IMR-90 (cell line): ENCODE measurements around the gene GRID2IP. TPM values are rescaled to one million over a fixed set of nuclear protein-coding genes. Genes with fewer than 3 reads are reported as not detected.

ENCODE experiments used
- ATAC-seq: fragments of 200-7000 bp; cut with Tn5 transposase; 2 replicates; pipeline ENCODE4 v1.9.1; 2020; ENCODE audit warnings: low read depth, mild to moderate bottlenecking, moderate library complexity
- BruUV-seq: library from RNA; stranded (reverse); fragments of 400-500 nt; replicated peaks from 2 replicates; lab custom pipeline; 2021; lab: Mats Ljungman, UMichigan
- CTCF ChIA-PET: fragments of 300-600 bp; formaldehyde crosslinking; extraction: SDS; loops from one replicate; lab custom pipeline; 2021; ENCODE audit warnings: antibody characterized with exemption; lab: Yijun Ruan, JAX
- POLR2A ChIA-PET: fragments of 300-600 bp; sonication (Branson Sonifier 250); formaldehyde crosslinking; loops from one replicate; lab custom pipeline; 2022; ENCODE audit warnings: antibody characterized with exemption; ENCODE audit not compliant: unreplicated experiment; lab: Charles Lee
- DNase-seq: peaks from one replicate; pipeline ENCODE4 v3.0.0; 2013
- H2AFZ ChIP-seq: replicated peaks from 2 replicates; pipeline ENCODE3; 2013; ENCODE audit warnings: low read length, mild to moderate bottlenecking; ENCODE audit not compliant: poor library complexity
- H2AK5ac ChIP-seq: 2 replicates; pipeline ENCODE4 v1.6.1; 2013; ENCODE audit warnings: low read depth, low read length, inconsistent platforms
- H2AK9ac ChIP-seq: replicated peaks from 2 replicates; pipeline ENCODE3; 2013; ENCODE audit warnings: mild to moderate bottlenecking, low read depth, low read length, moderate library complexity; ENCODE audit not compliant: poor library complexity
- H2BK120ac ChIP-seq: 2 replicates; pipeline ENCODE4 v1.6.1; 2013; ENCODE audit warnings: low read depth, low read length, inconsistent platforms
- H2BK15ac ChIP-seq: 3 replicates; pipeline ENCODE4 v1.6.1; 2013; ENCODE audit warnings: low read depth, low read length, inconsistent platforms
- H2BK20ac ChIP-seq: 2 replicates; pipeline ENCODE4 v1.6.1; 2013; ENCODE audit warnings: low read depth, mild to moderate bottlenecking, inconsistent platforms, low read length, moderate library complexity
- H2BK5ac ChIP-seq: 2 replicates; pipeline ENCODE4 v1.6.1; 2013; ENCODE audit warnings: mild to moderate bottlenecking, low read depth, low read length, inconsistent platforms; ENCODE audit not compliant: poor library complexity, severe bottlenecking
- H3K14ac ChIP-seq: replicated peaks from 2 replicates; pipeline ENCODE4 v1.6.1; 2013; ENCODE audit warnings: low read depth, low read length, inconsistent platforms
- H3K18ac ChIP-seq: 2 replicates; pipeline ENCODE4 v1.6.1; 2013; ENCODE audit warnings: low read depth, low read length, control low read depth
- H3K23ac ChIP-seq: 2 replicates; pipeline ENCODE4 v1.6.1; 2013; ENCODE audit warnings: low read depth, low read length, inconsistent platforms
- H3K27ac ChIP-seq: 2 replicates; pipeline ENCODE4 v1.5.1; 2013; ENCODE audit warnings: mild to moderate bottlenecking, control low read depth, low read length; ENCODE audit not compliant: insufficient read depth
- H3K27me3 ChIP-seq: 2 replicates; pipeline ENCODE4 v1.6.1; 2013; ENCODE audit warnings: low read length; ENCODE audit not compliant: control insufficient read depth, insufficient read depth
- H3K36me3 ChIP-seq: 2 replicates; pipeline ENCODE4 v1.6.1; 2013; ENCODE audit warnings: low read length, mixed read lengths; ENCODE audit not compliant: control insufficient read depth, insufficient read depth
- H3K4ac ChIP-seq: 2 replicates; pipeline ENCODE4 v1.6.1; 2013; ENCODE audit warnings: low read depth, low read length, inconsistent platforms
- H3K4me1 ChIP-seq: 2 replicates; pipeline ENCODE4 v1.6.1; 2013; ENCODE audit warnings: low read length, mixed read lengths; ENCODE audit not compliant: control insufficient read depth, insufficient read depth
- H3K4me2 ChIP-seq: 2 replicates; pipeline ENCODE4 v1.6.1; 2013; ENCODE audit warnings: low read depth, mild to moderate bottlenecking, control low read depth, low read length, moderate library complexity
- H3K4me3 ChIP-seq: 2 replicates; pipeline ENCODE4 v1.5.1; 2013; ENCODE audit warnings: low read depth, mild to moderate bottlenecking, control low read depth, low read length, moderate library complexity; ENCODE audit not compliant: insufficient read depth
- H3K56ac ChIP-seq: 2 replicates; pipeline ENCODE4 v1.6.1; 2013; ENCODE audit warnings: low read length, inconsistent platforms; ENCODE audit not compliant: insufficient read depth; ENCODE audit errors: extremely low read depth
- H3K79me1 ChIP-seq, 2 experiments: 2 replicates each; pipeline ENCODE4 v1.6.1; 2013; ENCODE audit warnings: low read length in 2 of 2, inconsistent platforms in 1 of 2, low read depth in 1 of 2
- H3K9ac ChIP-seq: 2 replicates; pipeline ENCODE4 v1.6.1; 2013; ENCODE audit warnings: low read depth, low read length, control low read depth
- H3K9me1 ChIP-seq: 2 replicates; pipeline ENCODE4 v1.6.1; 2013; ENCODE audit warnings: low read length, inconsistent platforms; ENCODE audit not compliant: insufficient read depth
- H3K9me3 ChIP-seq: 2 replicates; pipeline ENCODE4 v1.6.1; 2013; ENCODE audit warnings: low read length; ENCODE audit not compliant: control insufficient read depth, insufficient read depth
- H4K20me1 ChIP-seq: 2 replicates; pipeline ENCODE4 v1.6.1; 2013; ENCODE audit warnings: low read length, inconsistent platforms; ENCODE audit not compliant: insufficient read depth
- H4K5ac ChIP-seq: 2 replicates; pipeline ENCODE4 v1.6.1; 2013; ENCODE audit warnings: mild to moderate bottlenecking, low read depth, low read length, control low read depth
- H4K8ac ChIP-seq, 2 experiments: 2 replicates each; pipeline ENCODE4 v1.6.1; 2013; ENCODE audit warnings: low read depth in 2 of 2, low read length in 2 of 2, control low read depth in 1 of 2, inconsistent platforms in 1 of 2
- H4K91ac ChIP-seq: 2 replicates; pipeline ENCODE4 v1.6.1; 2013; ENCODE audit warnings: low read depth, low read length, inconsistent platforms; ENCODE audit not compliant: insufficient read depth
- BHLHE40 ChIP-seq: fragments of 150-350 bp; IDR thresholded peaks from 2 replicates; pipeline ENCODE4 v1.6.1; 2016; ENCODE audit warnings: mild to moderate bottlenecking, low read depth, low read length
- CEBPB ChIP-seq: IDR thresholded peaks from 2 replicates; pipeline ENCODE4 v1.6.1; 2012; ENCODE audit warnings: low read depth, low read length, improper control_type of control experiment
- CHD1 ChIP-seq: IDR thresholded peaks from 2 replicates; pipeline ENCODE4 v1.6.1; 2012; ENCODE audit warnings: low read depth, low read length, improper control_type of control experiment
- FOS ChIP-seq: fragments of 150-350 bp; IDR thresholded peaks from 2 replicates; pipeline ENCODE4 v1.6.1; 2016; ENCODE audit warnings: low read depth, low read length
- MAFK ChIP-seq: IDR thresholded peaks from 2 replicates; pipeline ENCODE4 v1.6.1; 2012; ENCODE audit warnings: low read depth, low read length, improper control_type of control experiment
- MAZ ChIP-seq: IDR thresholded peaks from 2 replicates; pipeline ENCODE4 v1.6.1; 2012; ENCODE audit warnings: low read depth, mild to moderate bottlenecking, low read length, improper control_type of control experiment, moderate library complexity, borderline replicate concordance
- MXI1 ChIP-seq: IDR thresholded peaks from 2 replicates; pipeline ENCODE4 v1.6.1; 2012; ENCODE audit warnings: low read depth, mild to moderate bottlenecking, low read length, moderate library complexity, borderline replicate concordance
- NFE2L2 ChIP-seq: fragments of 150-350 bp; IDR thresholded peaks from 2 replicates; pipeline ENCODE4 v1.6.1; 2016; ENCODE audit warnings: low read depth, mild to moderate bottlenecking, low read length
- POLR2A ChIP-seq: IDR thresholded peaks from 2 replicates; pipeline ENCODE4 v1.6.1; 2012; ENCODE audit warnings: mild to moderate bottlenecking, low read depth, low read length
- RAD21 ChIP-seq: IDR thresholded peaks from 2 replicates; pipeline ENCODE4 v1.6.1; 2012; ENCODE audit warnings: low read length, improper control_type of control experiment
- RCOR1 ChIP-seq: IDR thresholded peaks from 2 replicates; pipeline ENCODE4 v1.6.1; 2012; ENCODE audit warnings: mild to moderate bottlenecking, low read length, improper control_type of control experiment; ENCODE audit not compliant: insufficient replicate concordance
- RFX5 ChIP-seq: IDR thresholded peaks from 2 replicates; pipeline ENCODE4 v1.8.0; 2012; ENCODE audit warnings: low read depth, mild to moderate bottlenecking, low read length, moderate library complexity
- SMC3 ChIP-seq: fragments of 150-350 bp; IDR thresholded peaks from 2 replicates; pipeline ENCODE4 v1.6.1; 2016; ENCODE audit warnings: low read depth, mild to moderate bottlenecking, antibody characterized with exemption, low read length, moderate library complexity
- WGBS, 2 experiments: methylation state at CpG; one replicate each; pipeline versions ENCODE4 v1.1.5 to v1.1.7; 2013; ENCODE audit warnings: missing lambda C conversion rate in 2 of 2; ENCODE audit not compliant: insufficient read length in 1 of 2; ENCODE audit errors: extremely low coverage in 2 of 2; 5-methylcytosine and 5-hydroxymethylcytosine counted together
- dilution Hi-C: fragments of 300-500 bp; cut with HindIII; formaldehyde crosslinking; loops from one replicate; pipeline ENCODE4 v1.14.3; 2018; ENCODE audit warnings: low sequenced_read_pairs; ENCODE audit not compliant: unreplicated experiment
- in situ Hi-C: fragments of 300-500 bp; cut with MboI; formaldehyde crosslinking; loops from 3 replicates; pipeline ENCODE4 v1.14.3; 2019; ENCODE audit warnings: low sequenced_read_pairs, inconsistent platforms, mixed read lengths
- intact Hi-C: fragments of 100-400 bp; cut with micrococcal nuclease; formaldehyde crosslinking; loops from 2 replicates; pipeline ENCODE4 v1.10.0; 2022
- polyA plus RNA-seq, 3 experiments: library from polyadenylated mRNA; depleted of rRNA; stranded (reverse); fragments of >200 nt; gene quantifications; 2 replicates each; pipeline ENCODE4 v1.2.3, GENCODE V29; 2012; ENCODE audit warnings: low replicate concordance in 1 of 3
- total RNA-seq: library from RNA; depleted of rRNA; stranded (reverse); fragments of >200 nt; gene quantifications from 2 replicates; pipeline ENCODE4 v1.2.3, GENCODE V29; 2012
- TF ChIP-seq, protein P1 (sequence below): fragments of 150-350 bp; IDR thresholded peaks from 2 replicates; pipeline ENCODE4 v1.6.1; 2017; ENCODE audit warnings: mild to moderate bottlenecking, antibody characterized with exemption, low read length, low read depth
- TF ChIP-seq, protein P2 (sequence below): fragments of 150-350 bp; IDR thresholded peaks from 2 replicates; pipeline ENCODE4 v1.6.1; 2016; ENCODE audit warnings: low read depth, mild to moderate bottlenecking, low read length, moderate library complexity, borderline replicate concordance
- TF ChIP-seq, protein P3 (sequence below): conservative IDR thresholded peaks from 2 replicates; pipeline ENCODE4 v1.5.1; 2012; ENCODE audit warnings: mild to moderate bottlenecking, low read depth, low read length, improper control_type of control experiment

Gene GRID2IP
- total and polyA plus RNA-seq, 2 of the 4 experiments (the other 2 are of a cell fraction) = not detected

DNA sequence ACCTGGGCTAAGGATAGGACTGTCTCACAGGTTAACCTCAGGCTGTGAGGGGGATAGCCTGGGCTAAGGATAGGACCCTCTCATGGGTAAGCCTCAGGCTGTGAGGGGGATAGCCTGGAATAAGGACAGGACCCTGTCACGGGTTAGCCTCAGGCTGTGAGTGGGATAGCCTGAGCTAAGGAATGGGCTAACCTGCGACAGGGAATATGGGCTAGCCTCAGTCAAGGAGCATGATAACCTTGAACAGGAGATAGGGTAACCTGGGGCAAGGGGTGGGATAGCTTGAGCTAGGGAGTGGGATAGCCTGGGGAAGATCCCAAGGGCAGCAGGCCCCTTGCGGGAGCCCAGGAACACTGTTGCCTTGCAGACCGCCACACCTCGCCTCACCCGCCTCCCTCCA is 42.7 kb downstream of the GRID2IP start:
- intact Hi-C loops = no loop called here
- POLR2A ChIA-PET = no interaction called here
- no peak overlapping the region for H3K18ac ChIP-seq

More for the DNA sequence above, 42.7 kb downstream of the GRID2IP start:
- Histone ChIP-seq H4K8ac (no peak overlapping the region), H4K91ac (no peak overlapping the region), H3K79me1 (no peaks in the 10 kb centered on the region), H3K56ac (no peak overlapping the region), H2BK15ac (no peak overlapping the region), H3K27me3 (peaks cover 24% of the 10 kb centered on the region), H2BK5ac (no peak overlapping the region), H2AK5ac (no peak overlapping the region), H3K23ac (no peak overlapping the region), H3K9me1 (no peaks in the 10 kb centered on the region), H2AK9ac (no peak overlapping the region), H3K36me3 (no peaks in the 10 kb centered on the region), H3K9ac (no peak overlapping the region), H2AFZ (no peak overlapping the region), H3K4me1 (no peaks in the 10 kb centered on the region), H3K27ac (no peak overlapping the region), H3K4me2 (no peak overlapping the region), H3K4me3 (no peak overlapping the region), H2BK120ac (no peak overlapping the region), H4K20me1 (no peaks in the 10 kb centered on the region), H2BK20ac (no peak overlapping the region), H3K9me3 (no peaks in the 10 kb centered on the region), H3K4ac (no peak overlapping the region), H4K5ac (no peak overlapping the region), H3K14ac (no peak overlapping the region)
- DNase-seq (no peak), ATAC-seq (no peak)
- CTCF ChIA-PET = interaction anchor here (0.6 kb wide), 1 partner anchor 308 kb away, joined by 5 read pairs; no protein-coding TSS in a partner anchor
- TF ChIP-seq BHLHE40 = no peak
- TF ChIP-seq CHD1 = no peak
- no peak for TF ChIP-seq MAZ
- TF ChIP-seq, protein P1, sequence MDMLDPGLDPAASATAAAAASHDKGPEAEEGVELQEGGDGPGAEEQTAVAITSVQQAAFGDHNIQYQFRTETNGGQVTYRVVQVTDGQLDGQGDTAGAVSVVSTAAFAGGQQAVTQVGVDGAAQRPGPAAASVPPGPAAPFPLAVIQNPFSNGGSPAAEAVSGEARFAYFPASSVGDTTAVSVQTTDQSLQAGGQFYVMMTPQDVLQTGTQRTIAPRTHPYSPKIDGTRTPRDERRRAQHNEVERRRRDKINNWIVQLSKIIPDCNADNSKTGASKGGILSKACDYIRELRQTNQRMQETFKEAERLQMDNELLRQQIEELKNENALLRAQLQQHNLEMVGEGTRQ = no peak
- TF ChIP-seq MXI1 = no peak
- no peak for TF ChIP-seq NFE2L2
- TF ChIP-seq, protein P2, sequence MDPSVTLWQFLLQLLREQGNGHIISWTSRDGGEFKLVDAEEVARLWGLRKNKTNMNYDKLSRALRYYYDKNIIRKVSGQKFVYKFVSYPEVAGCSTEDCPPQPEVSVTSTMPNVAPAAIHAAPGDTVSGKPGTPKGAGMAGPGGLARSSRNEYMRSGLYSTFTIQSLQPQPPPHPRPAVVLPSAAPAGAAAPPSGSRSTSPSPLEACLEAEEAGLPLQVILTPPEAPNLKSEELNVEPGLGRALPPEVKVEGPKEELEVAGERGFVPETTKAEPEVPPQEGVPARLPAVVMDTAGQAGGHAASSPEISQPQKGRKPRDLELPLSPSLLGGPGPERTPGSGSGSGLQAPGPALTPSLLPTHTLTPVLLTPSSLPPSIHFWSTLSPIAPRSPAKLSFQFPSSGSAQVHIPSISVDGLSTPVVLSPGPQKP = no peak
- no peak for TF ChIP-seq RAD21
- no peak for TF ChIP-seq FOS
- TF ChIP-seq CEBPB = no peak
- no peak for TF ChIP-seq MAFK
- TF ChIP-seq RCOR1 = no peak
- no peak for TF ChIP-seq SMC3
- no peak for TF ChIP-seq RFX5
- TF ChIP-seq, protein P3, sequence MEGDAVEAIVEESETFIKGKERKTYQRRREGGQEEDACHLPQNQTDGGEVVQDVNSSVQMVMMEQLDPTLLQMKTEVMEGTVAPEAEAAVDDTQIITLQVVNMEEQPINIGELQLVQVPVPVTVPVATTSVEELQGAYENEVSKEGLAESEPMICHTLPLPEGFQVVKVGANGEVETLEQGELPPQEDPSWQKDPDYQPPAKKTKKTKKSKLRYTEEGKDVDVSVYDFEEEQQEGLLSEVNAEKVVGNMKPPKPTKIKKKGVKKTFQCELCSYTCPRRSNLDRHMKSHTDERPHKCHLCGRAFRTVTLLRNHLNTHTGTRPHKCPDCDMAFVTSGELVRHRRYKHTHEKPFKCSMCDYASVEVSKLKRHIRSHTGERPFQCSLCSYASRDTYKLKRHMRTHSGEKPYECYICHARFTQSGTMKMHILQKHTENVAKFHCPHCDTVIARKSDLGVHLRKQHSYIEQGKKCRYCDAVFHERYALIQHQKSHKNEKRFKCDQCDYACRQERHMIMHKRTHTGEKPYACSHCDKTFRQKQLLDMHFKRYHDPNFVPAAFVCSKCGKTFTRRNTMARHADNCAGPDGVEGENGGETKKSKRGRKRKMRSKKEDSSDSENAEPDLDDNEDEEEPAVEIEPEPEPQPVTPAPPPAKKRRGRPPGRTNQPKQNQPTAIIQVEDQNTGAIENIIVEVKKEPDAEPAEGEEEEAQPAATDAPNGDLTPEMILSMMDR = no peak
- TF ChIP-seq POLR2A = no peak
- no TSS peak for BruUV-seq
- dilution Hi-C loops = no loop called here
- WGBS, 2 experiments = 76% methylated on average over 2 of the region's 6 CpGs; no CpG with 5 or more reads in 1 of the 2 experiments
- in situ Hi-C loops = no loop called here
